GM19372 (cell line): ENCODE data around the gene SEMA5A.

Source experiments
- ATAC-seq: cut with Tn5 transposase; IDR thresholded peaks from one replicate; pipeline ENCODE4 v1.9.1; 2021; ENCODE audit warnings: mild to moderate bottlenecking, low read depth, moderate library complexity; ENCODE audit not compliant: unreplicated experiment

SEMA5A gene

DNA sequence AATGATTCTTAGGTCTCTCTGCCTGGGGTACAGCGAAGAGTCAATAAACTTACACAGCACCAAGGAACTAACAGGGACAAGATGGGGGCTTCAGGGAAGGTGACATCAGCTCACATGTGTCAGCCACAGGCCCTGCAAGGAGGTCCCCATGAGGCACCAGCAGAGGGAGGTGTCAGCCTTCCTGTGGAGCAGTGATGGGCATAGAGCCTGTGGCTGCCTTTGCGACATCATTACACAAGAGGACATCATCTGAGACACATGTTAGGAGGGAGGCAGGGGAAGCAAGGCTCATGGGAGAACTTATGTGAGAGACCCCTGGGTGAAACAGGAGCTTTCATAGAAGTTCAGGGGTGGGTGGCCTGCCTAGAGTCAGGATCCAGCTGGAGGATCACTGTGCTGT is 389.6 kb downstream of the SEMA5A start:
- ATAC-seq, result peak; percentile 57

DNA sequence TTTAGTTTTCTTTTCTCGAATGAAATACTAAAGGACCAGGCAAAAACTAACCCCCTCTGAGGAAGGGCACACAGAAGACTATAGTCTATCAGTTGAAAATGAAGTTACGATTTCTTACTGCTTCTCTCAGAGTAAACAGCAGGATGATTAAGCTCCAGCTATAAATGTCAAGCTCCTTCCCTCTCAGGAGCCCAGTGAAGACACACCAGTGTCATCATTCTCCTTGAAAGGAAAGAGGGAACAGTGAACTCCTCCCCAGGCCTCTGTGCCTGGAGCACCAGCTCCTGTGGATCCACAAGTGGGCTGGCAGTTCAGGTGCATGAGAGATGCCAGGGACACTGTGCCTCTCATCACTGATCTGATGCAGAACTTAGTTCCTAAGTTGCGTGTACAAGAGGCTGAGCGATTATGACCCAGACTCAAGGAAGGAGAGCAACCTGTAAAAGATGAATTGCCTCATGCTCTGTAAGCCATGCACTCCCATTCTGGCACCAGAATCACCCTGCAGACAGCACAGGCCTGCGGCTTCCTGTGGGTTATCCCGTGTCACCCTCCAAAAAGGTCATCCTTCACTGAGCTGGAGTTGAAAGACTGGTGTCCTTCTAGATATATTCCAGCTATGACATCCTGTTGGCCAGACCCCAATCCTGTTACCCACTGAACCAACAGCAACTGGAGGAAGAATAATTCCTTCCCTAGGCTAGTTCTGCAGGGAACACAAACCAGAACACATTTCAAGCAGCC is 394.0 kb downstream of the SEMA5A start:
- ATAC-seq, result no peak

DNA sequence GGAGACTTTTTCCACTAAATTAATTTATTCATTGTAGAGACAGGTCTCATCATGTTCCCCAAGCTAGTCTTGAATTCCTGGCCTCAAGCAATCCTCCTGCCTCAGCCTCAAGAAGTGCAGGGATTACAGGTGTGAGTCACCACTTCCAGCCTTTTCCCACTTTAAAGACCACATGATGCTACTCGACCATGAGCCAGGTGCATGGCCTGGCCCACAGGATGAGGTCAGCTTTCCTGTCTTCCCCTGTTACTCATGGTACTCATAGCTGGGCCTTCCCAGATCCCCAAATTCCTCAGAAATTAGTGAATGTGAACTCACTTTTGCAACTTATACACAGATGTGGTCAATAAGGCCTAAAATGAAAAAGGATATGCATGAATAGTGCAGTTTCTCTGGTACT is 395.9 kb downstream of the SEMA5A start:
- no peak for ATAC-seq

DNA sequence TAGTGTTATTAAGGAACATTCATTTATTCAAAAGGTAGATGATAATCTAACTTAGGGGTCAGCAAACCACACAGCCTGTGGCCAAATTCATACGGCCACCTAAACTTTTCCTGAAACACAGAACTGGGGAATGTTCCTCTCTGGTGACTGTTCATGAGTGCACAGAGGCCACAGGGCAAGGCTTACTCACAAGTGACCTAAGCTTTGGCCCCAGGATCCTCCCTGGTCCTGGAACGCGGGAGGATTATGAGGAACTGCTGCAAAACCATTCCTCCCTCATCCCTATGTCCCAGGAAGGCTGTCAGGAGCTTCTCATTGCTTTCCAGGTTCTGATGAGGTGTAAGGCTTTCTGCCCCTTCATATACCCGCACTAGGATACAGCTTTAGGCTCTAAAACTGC is 397.6 kb downstream of the SEMA5A start:
- ATAC-seq, result no peak

DNA sequence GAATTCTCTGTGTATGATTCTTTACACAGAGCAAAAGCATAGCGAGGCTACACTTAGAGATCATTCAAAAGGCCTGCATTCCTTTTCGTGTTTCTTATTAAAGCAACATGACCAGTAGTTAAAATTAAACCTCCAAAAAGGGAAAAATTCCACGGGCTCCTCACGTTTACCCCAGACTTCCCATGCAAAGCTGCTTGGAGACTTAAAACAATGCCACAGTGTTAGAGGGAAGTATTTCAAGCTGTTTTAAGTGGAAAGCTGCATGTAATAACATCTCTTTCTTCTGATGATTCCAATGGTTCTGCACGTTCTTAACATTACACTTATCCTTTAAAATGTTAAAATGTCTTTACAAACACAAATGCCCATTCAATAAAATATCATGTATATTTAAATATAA is 405.2 kb downstream of the SEMA5A start:
- ATAC-seq, result no peak

DNA sequence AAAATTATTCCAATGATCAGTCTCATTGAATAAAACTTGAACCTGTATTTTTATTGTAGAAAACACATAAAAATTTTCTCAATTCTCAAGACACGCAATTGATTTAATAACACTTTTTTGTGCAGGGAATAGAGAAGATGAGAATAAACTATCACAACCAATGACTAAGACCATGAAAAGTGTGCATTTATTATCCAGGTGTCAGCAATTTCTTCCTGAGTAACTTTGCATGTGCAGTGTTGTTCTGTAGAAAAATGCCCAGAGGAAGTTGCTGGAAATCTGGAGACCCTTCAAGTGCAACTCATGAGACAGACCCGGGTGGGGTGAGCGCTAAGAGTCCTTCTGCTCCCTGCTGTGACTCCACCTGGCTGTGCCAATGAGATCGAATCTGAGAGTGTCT is 405.7 kb downstream of the SEMA5A start:
- no peak for ATAC-seq

DNA sequence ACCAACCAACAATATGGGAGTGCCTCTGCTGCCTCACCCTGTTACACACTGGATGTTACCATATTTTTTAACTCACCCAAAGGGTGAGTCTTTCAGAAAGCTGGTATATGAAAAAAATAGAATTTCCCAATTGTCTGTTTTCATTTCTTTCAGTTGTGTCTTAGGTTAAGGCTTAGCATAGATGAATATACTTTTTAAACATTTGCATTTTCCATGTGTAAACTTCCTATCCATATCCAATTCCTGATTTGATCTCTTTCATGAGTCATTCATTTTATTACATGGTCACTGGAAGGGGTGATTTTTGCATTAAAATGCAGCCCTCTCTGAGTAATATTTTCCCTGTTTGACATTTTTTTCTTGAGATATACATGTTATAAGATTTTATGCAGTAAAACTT is 406.5 kb downstream of the SEMA5A start:
- no peak for ATAC-seq

DNA sequence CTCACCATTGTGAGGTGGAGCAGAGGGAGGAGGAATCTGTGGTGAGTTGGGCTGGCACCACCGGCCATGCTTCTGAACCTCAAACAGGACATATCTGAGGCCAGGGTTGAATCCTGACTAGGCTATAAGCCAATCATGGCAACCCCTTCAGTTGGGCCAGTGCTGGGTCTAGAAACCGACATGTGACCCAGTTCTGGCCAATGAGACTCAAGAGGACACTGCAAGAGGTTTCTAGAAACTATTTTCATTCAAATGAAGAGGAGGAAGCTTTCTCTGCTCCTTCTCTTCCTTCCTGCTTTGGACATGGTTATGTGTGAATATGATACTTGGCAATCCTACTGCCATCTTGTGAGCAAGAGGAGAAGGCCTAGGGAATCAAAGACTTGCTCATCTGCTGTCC is 417.7 kb downstream of the SEMA5A start:
- ATAC-seq, result no peak

DNA sequence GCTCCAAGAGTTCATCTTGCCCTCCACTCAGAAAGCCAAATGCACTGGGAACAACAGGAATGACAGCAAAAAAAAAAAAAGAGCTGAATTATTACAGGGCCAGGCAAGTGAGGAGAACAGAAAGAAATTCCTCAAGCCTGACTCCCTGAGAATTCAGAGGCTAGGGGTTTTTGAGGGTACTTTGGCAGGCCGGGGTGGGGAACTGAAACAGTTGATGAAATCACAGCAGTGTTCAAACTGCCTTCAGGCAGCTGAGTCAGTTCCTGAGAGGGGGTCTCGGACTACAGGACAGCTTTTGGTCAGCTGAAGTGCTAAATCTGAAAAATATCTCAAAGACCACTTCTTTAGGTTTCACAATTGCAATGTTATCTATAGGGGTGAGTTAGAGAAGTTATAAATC is 419.4 kb downstream of the SEMA5A start:
- no peak for ATAC-seq

DNA sequence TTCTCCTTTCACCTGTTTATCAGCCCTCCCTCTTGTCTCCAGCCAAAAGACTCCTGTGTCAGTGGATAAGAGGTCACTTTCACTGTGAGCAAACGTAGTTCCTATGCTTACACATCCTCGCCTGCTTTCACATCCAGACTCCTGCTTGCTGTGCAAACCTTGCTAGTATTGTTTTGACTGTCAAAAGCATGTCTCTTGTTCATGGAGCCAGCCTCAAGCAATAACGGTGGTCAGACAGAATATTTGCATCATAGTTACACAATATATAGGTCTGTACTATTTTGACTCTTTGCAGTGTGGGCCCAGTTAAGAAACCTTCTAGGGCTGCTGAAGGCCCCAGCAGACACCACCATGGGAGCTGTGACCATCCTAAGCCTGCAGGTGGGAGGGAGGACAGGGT is 420.0 kb downstream of the SEMA5A start:
- no peak for ATAC-seq

DNA sequence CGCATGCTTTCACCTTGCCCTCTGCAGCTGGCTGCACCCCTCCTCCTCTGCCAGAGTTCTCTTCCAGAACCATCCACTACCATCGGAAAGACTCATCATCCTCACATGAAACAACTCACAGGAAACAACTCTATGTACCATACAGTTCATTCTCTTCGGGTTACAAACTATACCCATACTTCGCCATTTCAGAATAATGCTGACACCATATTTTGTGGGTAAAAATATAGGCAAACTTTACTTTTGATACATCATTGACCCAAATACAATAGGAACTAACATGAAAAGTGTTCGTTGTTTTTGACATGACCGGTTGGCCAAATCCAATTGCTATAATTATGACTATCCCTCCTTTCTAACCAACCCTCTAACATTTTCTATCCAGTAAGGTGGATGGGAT is 421.0 kb downstream of the SEMA5A start:
- no peak for ATAC-seq

DNA sequence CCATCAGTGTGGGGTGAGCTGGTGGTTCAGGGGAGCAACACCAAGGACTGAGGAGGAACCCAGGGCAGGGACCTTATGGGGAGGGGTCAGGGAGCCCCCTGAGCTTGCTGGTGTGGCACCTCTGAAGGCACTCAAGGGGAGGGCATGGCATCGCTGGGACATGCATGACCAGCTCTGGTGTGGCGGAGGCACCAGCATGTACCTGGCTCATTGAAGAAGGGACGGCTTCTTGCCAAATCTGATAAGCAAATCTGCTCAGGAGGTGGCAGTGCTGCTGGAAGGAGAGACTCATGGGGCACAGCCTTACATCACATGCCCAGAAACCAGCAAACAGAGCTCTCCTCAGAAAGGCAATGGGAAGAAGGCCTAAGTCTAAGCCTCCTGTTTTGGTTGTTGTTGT is 421.8 kb downstream of the SEMA5A start:
- no peak for ATAC-seq

DNA sequence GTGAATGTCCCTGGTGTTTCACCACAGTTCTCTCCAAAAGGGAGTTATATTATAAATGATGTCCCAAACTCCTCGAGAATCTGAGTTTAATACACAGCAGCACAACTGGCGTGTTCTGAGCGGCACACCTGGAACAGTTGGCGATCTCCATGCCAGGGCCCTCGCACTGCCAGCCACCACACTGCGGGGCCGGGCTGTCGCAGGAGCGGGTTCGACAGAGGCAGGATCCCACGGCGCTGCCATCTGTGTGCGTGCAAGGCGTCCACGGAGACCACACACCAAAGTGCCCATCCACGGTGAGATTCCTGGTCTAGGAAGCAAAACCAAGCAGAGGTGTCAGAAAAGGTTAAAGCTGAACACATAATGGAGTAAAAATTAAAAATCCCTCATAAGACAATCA is 423.3 kb downstream of the SEMA5A start:
- no peak for ATAC-seq

DNA sequence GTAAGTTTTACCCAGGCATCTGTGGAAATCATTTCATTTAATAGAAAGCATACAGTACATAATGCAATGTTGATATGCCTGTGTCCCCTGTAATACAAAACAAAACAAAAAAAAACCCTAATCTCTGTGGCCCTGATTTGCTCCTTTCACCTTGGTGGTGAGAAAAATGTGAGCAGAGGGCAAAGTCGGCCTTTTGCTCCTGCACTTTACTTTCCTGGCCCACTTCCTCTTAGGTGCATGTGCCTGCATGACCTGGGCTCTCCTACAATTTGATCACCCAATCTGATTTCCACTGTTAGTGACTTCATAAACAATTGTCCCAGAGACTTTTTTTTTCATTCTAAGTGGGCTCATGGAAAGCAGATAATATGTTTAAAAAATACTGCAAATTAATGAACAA is 424.3 kb downstream of the SEMA5A start:
- ATAC-seq, result no peak

DNA sequence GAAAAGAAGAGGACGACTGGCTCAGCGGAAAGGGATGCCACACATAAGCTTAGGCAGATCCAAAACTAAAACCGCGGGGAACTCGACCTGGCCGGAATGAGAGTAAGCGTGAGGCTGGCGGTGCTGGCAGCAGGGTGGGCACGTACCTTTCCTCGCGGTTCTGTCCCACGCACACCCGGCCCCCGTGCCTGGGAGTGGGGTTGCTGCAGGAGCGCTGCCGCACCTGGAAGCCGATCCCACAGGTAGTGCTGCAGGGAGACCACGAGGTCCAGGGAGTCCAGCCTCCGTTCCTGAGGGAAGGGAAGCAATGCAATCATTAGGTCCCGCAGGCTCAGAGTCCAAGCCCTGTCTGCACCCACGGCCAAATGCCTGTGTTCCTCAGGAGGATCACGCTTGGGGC is 427.0 kb downstream of the SEMA5A start:
- no peak for ATAC-seq

DNA sequence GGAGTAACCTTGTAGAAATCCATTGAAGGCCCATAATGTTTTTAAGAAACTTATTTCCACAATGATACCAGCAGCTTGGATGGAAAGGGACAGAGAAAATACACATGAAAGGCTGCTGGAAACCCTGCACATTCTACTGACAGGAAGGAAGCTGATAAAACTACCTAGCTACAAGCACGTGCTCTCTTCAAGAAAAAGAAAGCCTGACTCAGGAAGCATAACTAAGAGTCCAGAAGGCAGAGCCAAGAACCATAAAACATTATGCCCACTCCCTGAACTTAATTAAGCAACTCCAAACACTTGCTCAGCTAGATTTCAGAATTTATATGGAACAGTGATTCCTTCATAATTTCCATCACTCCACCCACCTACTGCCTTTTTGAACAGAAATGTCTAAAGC is 430.8 kb downstream of the SEMA5A start:
- ATAC-seq, result no peak

DNA sequence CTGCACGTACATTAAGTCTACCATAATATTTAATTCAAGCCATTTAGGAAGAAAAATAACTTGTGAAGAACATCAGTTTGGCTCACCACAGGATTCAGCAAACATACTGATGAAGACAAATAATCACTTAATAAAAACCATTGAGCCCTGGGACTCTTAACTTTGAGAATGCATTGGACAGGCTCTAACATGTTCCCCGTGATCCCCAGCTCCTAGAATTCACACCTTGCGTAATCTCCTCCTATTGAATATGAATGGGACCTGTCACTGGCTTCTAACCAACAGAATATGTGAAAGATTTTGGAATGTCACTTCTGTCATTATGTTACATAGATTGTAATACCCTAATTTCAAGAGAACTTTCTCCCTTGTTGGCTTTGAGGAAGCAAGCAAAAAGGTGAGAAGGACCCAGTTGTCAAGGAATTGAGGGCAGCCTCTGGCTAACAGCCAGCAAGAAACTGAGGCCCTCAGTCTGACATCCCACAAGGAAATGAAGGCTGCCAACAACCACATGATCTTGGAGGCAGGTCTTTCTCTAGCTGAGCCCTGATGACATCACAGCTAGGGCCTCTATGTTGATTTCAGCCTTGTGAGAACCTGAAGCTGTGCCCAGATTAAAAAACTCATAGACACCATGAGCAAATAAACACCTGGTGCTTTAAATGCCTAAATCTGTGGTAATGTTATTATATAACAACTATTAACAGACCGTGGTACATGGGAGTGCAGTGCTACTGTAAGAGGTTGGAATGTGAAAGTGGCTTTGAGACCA is 433.2 kb downstream of the SEMA5A start:
- no peak for ATAC-seq

DNA sequence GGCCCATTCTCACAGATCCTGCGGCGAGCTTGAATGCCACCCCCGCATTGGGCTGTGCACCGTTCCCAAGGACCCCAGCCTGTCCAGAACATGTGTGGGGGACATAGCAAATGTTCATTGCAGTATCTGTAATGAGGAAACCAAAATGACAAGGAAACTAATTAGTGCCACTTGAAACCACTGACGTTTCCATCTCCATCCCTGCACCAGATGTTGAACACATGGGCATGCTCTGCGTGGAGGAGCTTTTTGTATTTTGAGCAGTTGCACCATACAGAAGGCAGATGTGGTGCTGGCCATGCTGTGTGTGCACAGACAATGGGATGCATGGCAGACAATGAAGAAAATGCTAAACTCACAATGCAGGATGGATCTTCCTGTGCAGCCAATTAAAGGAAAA is 437.7 kb downstream of the SEMA5A start:
- ATAC-seq, result no peak

DNA sequence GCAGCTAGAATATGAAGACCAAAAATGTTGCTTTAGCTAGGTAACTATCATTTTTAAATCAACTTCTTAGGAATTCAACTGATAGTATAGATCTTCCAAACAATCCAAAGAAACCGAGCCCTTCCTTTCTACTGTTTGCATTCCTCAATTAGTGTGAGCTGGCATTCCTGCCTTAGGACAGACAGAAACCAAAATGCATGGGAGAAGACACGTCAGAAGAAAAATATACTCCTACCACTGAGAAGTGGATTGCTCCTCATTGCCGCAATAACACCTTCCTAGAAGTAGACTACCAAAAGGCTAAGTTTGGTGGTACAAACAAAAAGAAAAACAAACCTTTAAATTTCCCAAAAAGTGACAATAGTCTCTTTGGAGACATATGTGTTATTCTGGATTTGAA is 440.0 kb downstream of the SEMA5A start:
- ATAC-seq, result no peak

DNA sequence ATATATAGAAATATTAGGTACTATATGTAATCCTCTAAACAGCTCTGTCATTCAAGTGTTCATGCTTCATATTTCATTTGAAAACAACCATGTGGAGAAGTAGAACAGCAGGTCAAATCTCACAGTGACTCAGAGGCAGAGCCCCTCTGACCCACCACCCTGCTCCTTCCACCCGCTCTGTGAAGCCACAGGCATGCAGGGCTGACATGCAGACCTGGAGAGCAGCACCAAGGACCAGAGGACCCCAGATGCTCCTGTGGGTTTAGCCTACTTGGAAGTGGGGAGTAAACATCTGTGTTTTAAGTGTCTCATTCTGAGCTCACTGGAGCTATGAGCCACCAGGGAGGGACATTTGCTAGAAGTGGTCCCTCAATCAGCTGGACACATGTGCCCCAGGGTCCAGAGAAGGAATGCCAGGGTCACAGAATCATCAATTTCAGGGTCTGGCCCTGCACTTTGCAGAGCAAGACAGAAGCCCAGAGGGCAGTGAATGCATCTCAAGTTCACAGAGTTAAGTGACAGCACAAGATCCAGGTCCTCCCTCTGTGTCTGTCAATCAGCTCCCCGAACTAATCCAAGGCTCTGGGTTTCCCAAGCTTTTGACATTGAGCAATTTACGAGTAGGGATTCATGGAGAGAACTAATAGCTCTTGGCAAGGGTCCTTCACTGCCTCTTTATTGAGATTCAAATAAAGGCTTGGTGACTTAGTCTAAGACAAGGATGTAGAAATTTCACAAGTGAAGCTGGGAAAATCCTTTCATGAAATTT is 441.1 kb downstream of the SEMA5A start:
- no peak for ATAC-seq

DNA sequence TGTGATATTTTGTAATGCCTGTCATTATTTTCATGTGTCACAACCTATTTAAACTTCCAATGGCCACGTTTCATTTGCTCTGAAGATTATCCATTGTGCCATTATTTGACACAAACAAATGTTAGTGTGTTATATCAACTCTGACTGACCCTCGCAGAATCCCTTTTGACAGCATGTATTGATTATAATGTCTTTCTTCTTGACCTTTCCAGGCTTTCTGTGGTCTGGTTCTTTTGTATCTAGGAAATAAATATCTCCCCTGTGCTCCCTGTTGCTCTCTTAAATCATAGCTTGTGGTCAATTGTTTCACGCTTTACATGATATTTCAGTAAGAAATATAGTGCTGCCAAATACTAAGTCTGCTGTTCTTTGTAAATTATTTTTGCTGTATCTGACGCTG is 442.6 kb downstream of the SEMA5A start:
- ATAC-seq, result no peak

DNA sequence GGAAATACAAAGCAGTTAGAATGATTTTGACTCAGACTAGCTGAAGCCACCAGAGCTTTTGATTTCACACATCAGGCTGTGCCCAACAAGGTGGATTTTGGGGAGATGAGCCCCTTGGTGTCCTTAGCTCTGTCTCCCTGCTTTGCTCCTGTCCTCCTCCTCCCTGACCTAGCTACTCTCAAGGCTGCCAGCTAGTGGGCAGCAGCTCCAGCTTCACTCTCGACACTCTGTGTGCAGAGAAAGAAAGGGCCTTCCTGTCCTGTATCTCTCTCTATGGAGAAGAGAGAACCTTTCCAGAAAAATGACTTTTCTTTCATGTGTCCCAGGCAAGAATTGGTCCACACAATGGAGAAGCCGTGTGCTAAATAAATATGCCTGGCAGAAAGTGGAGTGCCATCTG is 446.2 kb downstream of the SEMA5A start:
- no peak for ATAC-seq
